ENCODE results near the gene EHMT1.

Gene EHMT1

GRCh38 chr9:137828527-137829259 lies 209.9 kb downstream of the EHMT1 start:
- Mint-ChIP-seq H3K27me3 (ENCODE audit: low read depth) (no peaks in the 10 kb centered on the region), H3K27ac (no peak overlapping the region), H3K4me1 (ENCODE audit: low read depth) (no peaks in the 10 kb centered on the region), H3K9me3 (no peaks in the 10 kb centered on the region), H3K4me3 (no peak overlapping the region), H3K36me3 (ENCODE audit: low read depth) (peaks cover 30% of the 10 kb centered on the region)

DNA sequence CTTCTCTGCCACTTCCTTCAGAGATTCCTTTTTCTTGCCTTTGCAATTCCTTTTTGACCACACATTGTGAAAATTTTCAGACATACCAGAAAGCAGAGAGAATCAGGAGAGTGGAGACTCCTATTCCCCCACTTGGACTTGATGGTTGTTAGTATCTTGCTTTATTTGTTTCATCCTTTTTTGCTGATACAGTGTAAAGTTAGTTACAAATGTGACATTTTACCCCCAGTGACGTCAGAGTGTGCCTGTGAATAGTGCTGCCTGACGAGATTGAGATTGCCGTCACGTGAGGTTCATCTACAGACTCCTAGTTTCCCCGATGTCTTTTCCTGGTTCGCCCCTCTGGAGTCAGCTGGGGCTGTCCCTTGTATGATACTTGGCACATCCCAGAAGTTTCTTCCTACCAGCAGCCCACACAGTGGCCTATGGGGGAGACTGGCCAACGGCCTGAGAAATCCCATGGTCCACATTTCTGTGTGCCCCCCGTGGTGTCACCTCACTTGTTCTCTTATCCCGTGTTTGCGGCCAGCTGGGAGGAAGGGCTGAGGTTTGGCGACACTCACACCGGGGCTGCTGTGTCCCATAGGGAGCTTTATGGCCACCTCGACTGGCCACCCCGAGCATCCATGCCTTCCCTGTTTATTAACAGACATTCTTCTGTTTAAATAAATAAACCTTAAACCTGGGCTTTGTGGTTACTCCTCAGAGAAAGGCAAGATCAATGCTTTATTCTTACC lies 210.6 kb downstream of the EHMT1 start:
- Mint-ChIP-seq H3K4me3 (no peak overlapping the region), H3K9me3 (no peaks in the 10 kb centered on the region), H3K36me3 (ENCODE audit: low read depth) (peaks cover 22% of the 10 kb centered on the region), H3K4me1 (ENCODE audit: low read depth) (no peaks in the 10 kb centered on the region), H3K27ac (no peak overlapping the region), H3K27me3 (ENCODE audit: low read depth) (no peaks in the 10 kb centered on the region)

DNA sequence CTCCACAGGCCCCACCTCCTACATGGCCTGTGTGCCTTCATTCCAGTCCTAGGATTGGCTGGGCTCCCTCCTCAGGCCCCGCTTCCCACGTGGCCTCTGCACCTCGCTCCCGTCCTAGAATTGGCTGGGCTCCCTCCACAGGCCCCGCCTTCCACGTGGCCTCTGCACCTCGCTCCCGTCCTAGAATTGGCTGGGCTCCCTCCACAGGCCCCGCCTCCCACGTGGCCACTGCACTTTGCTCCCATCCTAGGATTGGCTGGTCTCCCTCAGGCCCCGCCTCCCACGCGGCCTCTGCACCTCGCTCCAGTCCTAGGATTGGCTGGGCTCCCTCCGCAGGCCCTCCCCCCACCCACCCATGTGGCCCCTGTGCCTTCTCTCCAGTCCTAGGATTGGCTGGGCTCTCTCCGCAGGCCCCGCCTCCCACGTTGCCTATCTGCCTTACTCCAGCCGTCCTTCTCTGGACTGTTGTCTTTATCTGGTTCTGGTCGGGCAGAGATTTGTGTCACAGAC lies 213.4 kb downstream of the EHMT1 start:
- H3K4me3 Mint-ChIP-seq, result no peak overlapping the region
- no peaks in the 10 kb centered on the region for H3K27me3 Mint-ChIP-seq (ENCODE audit: low read depth)
- no peaks in the 10 kb centered on the region for H3K9me3 Mint-ChIP-seq
- H3K4me1 Mint-ChIP-seq (ENCODE audit: low read depth), result no peaks in the 10 kb centered on the region
- no peak overlapping the region for H3K27ac Mint-ChIP-seq
- H3K36me3 Mint-ChIP-seq (ENCODE audit: low read depth), result no peaks in the 10 kb centered on the region

- Mint-ChIP-seq H3K4me1 (ENCODE audit: low read depth) (no peaks in the 10 kb centered on the region), H3K27ac (no peak overlapping the region), H3K36me3 (ENCODE audit: low read depth) (no peaks in the 10 kb centered on the region), H3K4me3 (no peak overlapping the region), H3K9me3 (no peaks in the 10 kb centered on the region), H3K27me3 (ENCODE audit: low read depth) (no peaks in the 10 kb centered on the region)
Observed at GRCh38 chr9:137832830-137833590, 214.2 kb downstream of the EHMT1 start.

DNA sequence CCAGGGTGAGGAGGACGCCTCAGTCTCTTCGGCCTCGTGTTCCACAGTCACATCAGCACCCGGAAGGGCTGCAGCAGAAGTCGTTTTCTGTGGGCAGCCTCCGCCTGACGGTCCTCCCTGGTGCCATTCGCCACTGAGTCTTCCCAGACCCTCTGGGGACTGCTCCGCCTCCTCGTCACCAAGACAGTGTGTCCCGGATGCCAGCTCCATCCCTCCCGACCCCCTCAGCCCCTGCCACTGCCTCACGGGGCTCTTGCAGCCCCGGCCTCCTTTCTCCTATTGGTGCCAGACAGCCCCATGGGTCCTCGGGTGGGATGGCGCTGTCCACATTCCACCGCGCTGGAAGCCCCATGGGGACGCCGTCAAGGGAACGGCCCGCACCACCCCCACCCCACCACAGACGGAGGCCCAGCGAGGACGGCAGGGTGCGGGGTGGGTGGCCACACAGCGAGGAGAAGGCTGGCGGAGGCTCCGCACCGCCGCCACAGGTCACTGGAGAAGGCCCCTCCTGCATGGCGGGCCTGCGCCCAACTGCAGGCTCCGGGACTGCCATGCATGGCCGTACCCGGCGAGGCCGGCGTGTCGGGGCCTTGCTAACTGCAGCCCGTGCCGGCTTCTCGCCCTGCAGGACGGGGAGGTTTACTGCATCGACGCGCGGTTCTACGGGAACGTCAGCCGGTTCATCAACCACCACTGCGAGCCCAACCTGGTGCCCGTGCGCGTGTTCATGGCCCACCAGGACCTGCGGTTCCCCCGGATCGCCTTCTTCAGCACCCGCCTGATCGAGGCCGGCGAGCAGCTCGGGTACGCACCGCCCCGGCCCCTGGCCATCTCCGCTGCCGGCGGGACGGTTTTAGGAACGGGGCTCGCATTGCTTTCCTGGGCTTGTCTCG lies 215.2 kb downstream of the EHMT1 start:
- H3K27me3 Mint-ChIP-seq (ENCODE audit: low read depth), result no peaks in the 10 kb centered on the region
- H3K4me3 Mint-ChIP-seq, result no peak overlapping the region
- peaks cover 2% of the 10 kb centered on the region for H3K36me3 Mint-ChIP-seq (ENCODE audit: low read depth)
- H3K9me3 Mint-ChIP-seq, result no peaks in the 10 kb centered on the region
- H3K27ac Mint-ChIP-seq, result no peak overlapping the region
- no peaks in the 10 kb centered on the region for H3K4me1 Mint-ChIP-seq (ENCODE audit: low read depth)

DNA sequence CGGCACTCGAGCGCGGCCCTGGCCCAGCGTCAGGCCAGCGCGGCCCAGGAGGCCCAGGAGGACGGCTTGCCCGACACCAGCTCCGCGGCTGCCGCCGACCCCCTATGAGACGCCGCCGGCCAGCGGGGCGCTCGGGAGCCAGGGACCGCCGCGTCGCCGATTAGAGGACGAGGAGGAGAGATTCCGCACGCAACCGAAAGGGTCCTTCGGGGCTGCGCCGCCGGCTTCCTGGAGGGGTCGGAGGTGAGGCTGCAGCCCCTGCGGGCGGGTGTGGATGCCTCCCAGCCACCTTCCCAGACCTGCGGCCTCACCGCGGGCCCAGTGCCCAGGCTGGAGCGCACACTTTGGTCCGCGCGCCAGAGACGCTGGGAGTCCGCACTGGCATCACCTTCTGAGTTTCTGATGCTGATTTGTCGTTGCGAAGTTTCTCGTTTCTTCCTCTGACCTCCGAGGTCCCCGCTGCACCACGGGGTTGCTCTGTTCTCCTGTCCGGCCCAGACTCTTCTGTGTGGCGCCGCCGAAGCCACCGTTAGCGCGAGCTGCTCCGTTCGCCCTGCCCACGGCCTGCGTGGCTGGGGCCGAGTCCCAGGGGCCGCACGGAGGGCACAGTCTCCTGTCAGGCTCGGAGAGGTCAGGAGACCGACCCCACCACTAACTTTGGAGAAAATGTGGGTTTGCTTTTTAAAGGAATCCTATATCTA lies 216.2 kb downstream of the EHMT1 start:
- Mint-ChIP-seq H3K36me3 (ENCODE audit: low read depth) (peaks cover 2% of the 10 kb centered on the region), H3K27me3 (ENCODE audit: low read depth) (no peaks in the 10 kb centered on the region), H3K27ac (no peak overlapping the region), H3K9me3 (no peaks in the 10 kb centered on the region), H3K4me1 (ENCODE audit: low read depth) (no peaks in the 10 kb centered on the region), H3K4me3 (no peak overlapping the region)

GRCh38 chr9:137836151-137836830 lies 217.5 kb downstream of the EHMT1 start:
- H3K27me3 Mint-ChIP-seq (ENCODE audit: low read depth), result no peaks in the 10 kb centered on the region
- H3K27ac Mint-ChIP-seq, result no peak overlapping the region
- no peak overlapping the region for H3K4me3 Mint-ChIP-seq
- H3K36me3 Mint-ChIP-seq (ENCODE audit: low read depth), result peaks cover 2% of the 10 kb centered on the region
- H3K9me3 Mint-ChIP-seq, result no peaks in the 10 kb centered on the region
- no peaks in the 10 kb centered on the region for H3K4me1 Mint-ChIP-seq (ENCODE audit: low read depth)

DNA sequence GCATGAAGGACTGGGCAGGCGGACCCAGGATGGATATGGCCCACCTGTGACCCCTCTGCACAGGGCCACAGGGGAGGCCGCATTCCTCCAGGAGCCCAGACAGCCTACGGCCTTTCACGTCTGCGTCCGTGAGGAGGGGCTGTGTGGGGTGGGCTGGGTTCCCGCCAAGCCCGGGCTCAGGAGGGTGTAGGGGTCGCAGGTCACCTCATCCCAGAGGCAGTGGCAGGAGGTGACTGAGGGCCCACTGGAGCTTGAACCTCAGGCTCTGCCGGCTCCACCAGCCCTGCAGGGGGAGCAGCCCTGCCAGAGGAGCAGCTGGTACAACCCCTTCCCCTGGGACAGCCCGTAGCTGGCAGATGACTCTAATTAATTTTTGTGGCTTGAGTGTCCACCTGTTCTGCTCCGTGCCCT lies 218.0 kb downstream of the EHMT1 start:
- Mint-ChIP-seq H3K4me3 (no peak overlapping the region), H3K27me3 (ENCODE audit: low read depth) (no peaks in the 10 kb centered on the region)

DNA sequence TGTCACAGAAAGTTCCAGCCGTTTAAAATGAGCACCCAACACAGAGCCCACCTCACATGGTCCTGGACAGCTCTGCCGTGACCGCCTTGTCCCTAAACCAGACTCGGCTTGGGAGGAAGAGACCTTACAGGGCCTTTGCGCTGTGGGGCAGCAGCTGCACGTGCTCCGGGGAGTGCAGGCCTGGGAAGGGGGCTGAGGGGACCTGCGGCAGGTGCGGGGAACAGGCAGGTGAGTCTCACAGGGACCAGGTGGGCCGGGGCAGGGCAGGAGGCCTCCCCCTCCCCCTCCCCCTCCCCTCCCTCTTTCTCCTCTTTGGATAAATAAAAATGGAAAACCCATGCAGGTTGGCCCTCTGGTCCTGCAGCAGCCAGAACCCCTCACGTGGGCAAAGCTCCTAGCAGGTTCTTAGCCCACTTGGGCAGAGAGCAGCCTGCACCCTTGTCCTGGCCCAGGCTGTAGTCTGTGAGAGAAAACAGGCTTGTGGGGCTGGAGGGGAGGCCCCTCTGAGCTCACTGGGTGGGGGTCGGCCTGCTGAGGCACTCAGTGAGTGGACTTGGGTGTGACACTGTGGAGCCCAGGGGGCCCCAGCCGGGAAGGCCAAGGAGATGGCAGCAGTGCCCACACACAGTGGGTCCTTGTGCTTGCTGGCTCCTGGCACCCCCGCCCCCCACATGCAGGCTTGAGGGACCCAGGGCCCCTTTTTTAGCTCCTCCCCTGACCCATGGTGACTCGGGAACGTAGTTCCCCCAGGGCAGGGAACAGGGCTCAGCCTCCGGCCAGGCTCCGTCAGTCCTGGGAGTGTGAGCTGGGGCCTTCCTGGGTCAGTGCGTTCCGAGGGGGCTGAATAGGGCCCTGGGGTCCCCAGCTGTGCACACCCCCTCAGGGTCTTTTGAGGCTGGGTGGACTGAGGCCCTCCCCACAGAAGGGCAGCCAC lies 218.8 kb downstream of the EHMT1 start:
- Mint-ChIP-seq H3K9me3 (no peaks in the 10 kb centered on the region), H3K27ac (no peak overlapping the region), H3K4me3 (no peak overlapping the region), H3K27me3 (ENCODE audit: low read depth) (no peaks in the 10 kb centered on the region), H3K4me1 (ENCODE audit: low read depth) (no peaks in the 10 kb centered on the region), H3K36me3 (ENCODE audit: low read depth) (peaks cover 2% of the 10 kb centered on the region)

More for the DNA sequence above, 218.0 kb downstream of the EHMT1 start:
- Mint-ChIP-seq H3K27ac (no peak overlapping the region), H3K36me3 (ENCODE audit: low read depth) (peaks cover 2% of the 10 kb centered on the region), H3K4me1 (ENCODE audit: low read depth) (no peaks in the 10 kb centered on the region), H3K9me3 (no peaks in the 10 kb centered on the region)

GRCh38 chr9:137838576-137838975 lies 219.8 kb downstream of the EHMT1 start:
- Mint-ChIP-seq H3K27ac (no peak overlapping the region), H3K9me3 (no peaks in the 10 kb centered on the region), H3K27me3 (ENCODE audit: low read depth) (no peaks in the 10 kb centered on the region), H3K4me1 (ENCODE audit: low read depth) (no peaks in the 10 kb centered on the region), H3K4me3 (no peak overlapping the region), H3K36me3 (ENCODE audit: low read depth) (peaks cover 2% of the 10 kb centered on the region)

DNA sequence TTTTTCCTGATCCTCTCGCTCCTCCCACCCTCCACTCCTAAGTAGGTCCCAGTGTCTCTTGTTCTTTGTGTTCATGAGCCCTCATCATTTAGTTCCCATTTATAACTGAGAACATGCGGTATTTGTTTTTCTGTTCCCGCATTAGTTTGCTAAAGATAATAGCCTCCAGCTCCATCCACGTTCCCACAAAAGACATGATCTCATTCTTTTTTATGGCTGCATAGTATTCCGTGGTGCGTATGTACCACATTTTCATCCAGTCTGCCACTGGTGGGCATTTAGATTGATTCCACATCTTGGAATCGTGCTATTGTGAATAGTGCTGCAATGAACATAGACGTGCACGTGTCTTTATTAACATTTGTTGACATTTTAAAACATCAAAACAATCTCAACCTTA lies 224.6 kb downstream of the EHMT1 start:
- Mint-ChIP-seq H3K27ac (no peak overlapping the region), H3K27me3 (ENCODE audit: low read depth) (no peaks in the 10 kb centered on the region), H3K36me3 (ENCODE audit: low read depth) (peaks cover 2% of the 10 kb centered on the region), H3K4me3 (no peak overlapping the region), H3K9me3 (no peaks in the 10 kb centered on the region), H3K4me1 (ENCODE audit: low read depth) (no peaks in the 10 kb centered on the region)

- H3K27ac Mint-ChIP-seq, result no peak overlapping the region
- peaks cover 26% of the 10 kb centered on the region for H3K9me3 Mint-ChIP-seq
- H3K4me3 Mint-ChIP-seq, result no peak overlapping the region
- H3K4me1 Mint-ChIP-seq (ENCODE audit: low read depth), result peaks cover 2% of the 10 kb centered on the region
- H3K36me3 Mint-ChIP-seq (ENCODE audit: low read depth), result peaks cover 1% of the 10 kb centered on the region
- peaks cover 3% of the 10 kb centered on the region for H3K27me3 Mint-ChIP-seq (ENCODE audit: low read depth)
Observed at GRCh38 chr9:137851516-137852267, 232.9 kb downstream of the EHMT1 start.

All from T-helper 1 cell treated with Interleukin-12 subunit alpha and Interleukin-12 subunit beta and Interleukin-4 antibody, amounts not matched to agents 30 μg/mL and 1 μg/mL, for 36 hours (primary cell).